IMR-90 (cell line): ENCODE measurements around the gene ADRA1B. TPM values are rescaled to one million over a fixed set of nuclear protein-coding genes. Genes with fewer than 3 reads are reported as not detected.

Experiments
- ATAC-seq: fragments of 200-7000 bp; cut with Tn5 transposase; 2 replicates; pipeline ENCODE4 v1.9.1; 2020; ENCODE audit warnings: low read depth, mild to moderate bottlenecking, moderate library complexity
- BruUV-seq: library from RNA; stranded (reverse); fragments of 400-500 nt; replicated peaks from 2 replicates; lab custom pipeline; 2021; lab: Mats Ljungman, UMichigan
- CTCF ChIA-PET: fragments of 300-600 bp; formaldehyde crosslinking; extraction: SDS; loops from one replicate; lab custom pipeline; 2021; ENCODE audit warnings: antibody characterized with exemption; lab: Yijun Ruan, JAX
- POLR2A ChIA-PET: fragments of 300-600 bp; sonication (Branson Sonifier 250); formaldehyde crosslinking; loops from one replicate; lab custom pipeline; 2022; ENCODE audit warnings: antibody characterized with exemption; ENCODE audit not compliant: unreplicated experiment; lab: Charles Lee
- DNase-seq: peaks from one replicate; pipeline ENCODE4 v3.0.0; 2013
- H2AFZ ChIP-seq: replicated peaks from 2 replicates; pipeline ENCODE3; 2013; ENCODE audit warnings: low read length, mild to moderate bottlenecking; ENCODE audit not compliant: poor library complexity
- H2AK5ac ChIP-seq: 2 replicates; pipeline ENCODE4 v1.6.1; 2013; ENCODE audit warnings: low read depth, low read length, inconsistent platforms
- H2AK9ac ChIP-seq: replicated peaks from 2 replicates; pipeline ENCODE3; 2013; ENCODE audit warnings: mild to moderate bottlenecking, low read depth, low read length, moderate library complexity; ENCODE audit not compliant: poor library complexity
- H2BK120ac ChIP-seq: 2 replicates; pipeline ENCODE4 v1.6.1; 2013; ENCODE audit warnings: low read depth, low read length, inconsistent platforms
- H2BK15ac ChIP-seq: 3 replicates; pipeline ENCODE4 v1.6.1; 2013; ENCODE audit warnings: low read depth, low read length, inconsistent platforms
- H2BK20ac ChIP-seq: 2 replicates; pipeline ENCODE4 v1.6.1; 2013; ENCODE audit warnings: low read depth, mild to moderate bottlenecking, inconsistent platforms, low read length, moderate library complexity
- H2BK5ac ChIP-seq: 2 replicates; pipeline ENCODE4 v1.6.1; 2013; ENCODE audit warnings: mild to moderate bottlenecking, low read depth, low read length, inconsistent platforms; ENCODE audit not compliant: poor library complexity, severe bottlenecking
- H3K14ac ChIP-seq: replicated peaks from 2 replicates; pipeline ENCODE4 v1.6.1; 2013; ENCODE audit warnings: low read depth, low read length, inconsistent platforms
- H3K18ac ChIP-seq: 2 replicates; pipeline ENCODE4 v1.6.1; 2013; ENCODE audit warnings: low read depth, low read length, control low read depth
- H3K23ac ChIP-seq: 2 replicates; pipeline ENCODE4 v1.6.1; 2013; ENCODE audit warnings: low read depth, low read length, inconsistent platforms
- H3K27ac ChIP-seq: 2 replicates; pipeline ENCODE4 v1.5.1; 2013; ENCODE audit warnings: mild to moderate bottlenecking, control low read depth, low read length; ENCODE audit not compliant: insufficient read depth
- H3K27me3 ChIP-seq: 2 replicates; pipeline ENCODE4 v1.6.1; 2013; ENCODE audit warnings: low read length; ENCODE audit not compliant: control insufficient read depth, insufficient read depth
- H3K36me3 ChIP-seq: 2 replicates; pipeline ENCODE4 v1.6.1; 2013; ENCODE audit warnings: low read length, mixed read lengths; ENCODE audit not compliant: control insufficient read depth, insufficient read depth
- H3K4ac ChIP-seq: 2 replicates; pipeline ENCODE4 v1.6.1; 2013; ENCODE audit warnings: low read depth, low read length, inconsistent platforms
- H3K4me1 ChIP-seq: 2 replicates; pipeline ENCODE4 v1.6.1; 2013; ENCODE audit warnings: low read length, mixed read lengths; ENCODE audit not compliant: control insufficient read depth, insufficient read depth
- H3K4me2 ChIP-seq: 2 replicates; pipeline ENCODE4 v1.6.1; 2013; ENCODE audit warnings: low read depth, mild to moderate bottlenecking, control low read depth, low read length, moderate library complexity
- H3K4me3 ChIP-seq: 2 replicates; pipeline ENCODE4 v1.5.1; 2013; ENCODE audit warnings: low read depth, mild to moderate bottlenecking, control low read depth, low read length, moderate library complexity; ENCODE audit not compliant: insufficient read depth
- H3K56ac ChIP-seq: 2 replicates; pipeline ENCODE4 v1.6.1; 2013; ENCODE audit warnings: low read length, inconsistent platforms; ENCODE audit not compliant: insufficient read depth; ENCODE audit errors: extremely low read depth
- H3K79me1 ChIP-seq, 2 experiments: 2 replicates each; pipeline ENCODE4 v1.6.1; 2013; ENCODE audit warnings: low read length in 2 of 2, inconsistent platforms in 1 of 2, low read depth in 1 of 2
- H3K9ac ChIP-seq: 2 replicates; pipeline ENCODE4 v1.6.1; 2013; ENCODE audit warnings: low read depth, low read length, control low read depth
- H3K9me1 ChIP-seq: 2 replicates; pipeline ENCODE4 v1.6.1; 2013; ENCODE audit warnings: low read length, inconsistent platforms; ENCODE audit not compliant: insufficient read depth
- H3K9me3 ChIP-seq: 2 replicates; pipeline ENCODE4 v1.6.1; 2013; ENCODE audit warnings: low read length; ENCODE audit not compliant: control insufficient read depth, insufficient read depth
- H4K20me1 ChIP-seq: 2 replicates; pipeline ENCODE4 v1.6.1; 2013; ENCODE audit warnings: low read length, inconsistent platforms; ENCODE audit not compliant: insufficient read depth
- H4K5ac ChIP-seq: 2 replicates; pipeline ENCODE4 v1.6.1; 2013; ENCODE audit warnings: mild to moderate bottlenecking, low read depth, low read length, control low read depth
- H4K8ac ChIP-seq, 2 experiments: 2 replicates each; pipeline ENCODE4 v1.6.1; 2013; ENCODE audit warnings: low read depth in 2 of 2, low read length in 2 of 2, control low read depth in 1 of 2, inconsistent platforms in 1 of 2
- H4K91ac ChIP-seq: 2 replicates; pipeline ENCODE4 v1.6.1; 2013; ENCODE audit warnings: low read depth, low read length, inconsistent platforms; ENCODE audit not compliant: insufficient read depth
- BHLHE40 ChIP-seq: fragments of 150-350 bp; IDR thresholded peaks from 2 replicates; pipeline ENCODE4 v1.6.1; 2016; ENCODE audit warnings: mild to moderate bottlenecking, low read depth, low read length
- CHD1 ChIP-seq: IDR thresholded peaks from 2 replicates; pipeline ENCODE4 v1.6.1; 2012; ENCODE audit warnings: low read depth, low read length, improper control_type of control experiment
- CTCF ChIP-seq: conservative IDR thresholded peaks from 2 replicates; pipeline ENCODE4 v1.5.1; 2012; ENCODE audit warnings: mild to moderate bottlenecking, low read depth, low read length, improper control_type of control experiment
- ELK1 ChIP-seq: fragments of 150-350 bp; IDR thresholded peaks from 2 replicates; pipeline ENCODE4 v1.6.1; 2016; ENCODE audit warnings: low read depth, mild to moderate bottlenecking, low read length, moderate library complexity, borderline replicate concordance
- FOS ChIP-seq: fragments of 150-350 bp; IDR thresholded peaks from 2 replicates; pipeline ENCODE4 v1.6.1; 2016; ENCODE audit warnings: low read depth, low read length
- MAFK ChIP-seq: IDR thresholded peaks from 2 replicates; pipeline ENCODE4 v1.6.1; 2012; ENCODE audit warnings: low read depth, low read length, improper control_type of control experiment
- MAZ ChIP-seq: IDR thresholded peaks from 2 replicates; pipeline ENCODE4 v1.6.1; 2012; ENCODE audit warnings: low read depth, mild to moderate bottlenecking, low read length, improper control_type of control experiment, moderate library complexity, borderline replicate concordance
- MXI1 ChIP-seq: IDR thresholded peaks from 2 replicates; pipeline ENCODE4 v1.6.1; 2012; ENCODE audit warnings: low read depth, mild to moderate bottlenecking, low read length, moderate library complexity, borderline replicate concordance
- NFE2L2 ChIP-seq: fragments of 150-350 bp; IDR thresholded peaks from 2 replicates; pipeline ENCODE4 v1.6.1; 2016; ENCODE audit warnings: low read depth, mild to moderate bottlenecking, low read length
- POLR2A ChIP-seq: IDR thresholded peaks from 2 replicates; pipeline ENCODE4 v1.6.1; 2012; ENCODE audit warnings: mild to moderate bottlenecking, low read depth, low read length
- RAD21 ChIP-seq: IDR thresholded peaks from 2 replicates; pipeline ENCODE4 v1.6.1; 2012; ENCODE audit warnings: low read length, improper control_type of control experiment
- RCOR1 ChIP-seq: IDR thresholded peaks from 2 replicates; pipeline ENCODE4 v1.6.1; 2012; ENCODE audit warnings: mild to moderate bottlenecking, low read length, improper control_type of control experiment; ENCODE audit not compliant: insufficient replicate concordance
- RFX5 ChIP-seq: IDR thresholded peaks from 2 replicates; pipeline ENCODE4 v1.8.0; 2012; ENCODE audit warnings: low read depth, mild to moderate bottlenecking, low read length, moderate library complexity
- SMC3 ChIP-seq: fragments of 150-350 bp; IDR thresholded peaks from 2 replicates; pipeline ENCODE4 v1.6.1; 2016; ENCODE audit warnings: low read depth, mild to moderate bottlenecking, antibody characterized with exemption, low read length, moderate library complexity
- WGBS, 2 experiments: methylation state at CpG; one replicate each; pipeline versions ENCODE4 v1.1.5 to v1.1.7; 2013; ENCODE audit warnings: missing lambda C conversion rate in 2 of 2; ENCODE audit not compliant: insufficient read length in 1 of 2; ENCODE audit errors: extremely low coverage in 2 of 2; 5-methylcytosine and 5-hydroxymethylcytosine counted together
- dilution Hi-C: fragments of 300-500 bp; cut with HindIII; formaldehyde crosslinking; loops from one replicate; pipeline ENCODE4 v1.14.3; 2018; ENCODE audit warnings: low sequenced_read_pairs; ENCODE audit not compliant: unreplicated experiment
- in situ Hi-C: fragments of 300-500 bp; cut with MboI; formaldehyde crosslinking; loops from 3 replicates; pipeline ENCODE4 v1.14.3; 2019; ENCODE audit warnings: low sequenced_read_pairs, inconsistent platforms, mixed read lengths
- intact Hi-C: fragments of 100-400 bp; cut with micrococcal nuclease; formaldehyde crosslinking; loops from 2 replicates; pipeline ENCODE4 v1.10.0; 2022
- polyA plus RNA-seq, 3 experiments: library from polyadenylated mRNA; depleted of rRNA; stranded (reverse); fragments of >200 nt; gene quantifications; 2 replicates each; pipeline ENCODE4 v1.2.3, GENCODE V29; 2012; ENCODE audit warnings: low replicate concordance in 1 of 3
- total RNA-seq: library from RNA; depleted of rRNA; stranded (reverse); fragments of >200 nt; gene quantifications from 2 replicates; pipeline ENCODE4 v1.2.3, GENCODE V29; 2012
- TF ChIP-seq, protein P1 (sequence below): fragments of 150-350 bp; IDR thresholded peaks from 2 replicates; pipeline ENCODE4 v1.6.1; 2017; ENCODE audit warnings: mild to moderate bottlenecking, antibody characterized with exemption, low read length, low read depth

ADRA1B gene
- total and polyA plus RNA-seq, 2 of the 4 experiments (the other 2 are of a cell fraction): 0.18 to 1.5 TPM

DNA sequence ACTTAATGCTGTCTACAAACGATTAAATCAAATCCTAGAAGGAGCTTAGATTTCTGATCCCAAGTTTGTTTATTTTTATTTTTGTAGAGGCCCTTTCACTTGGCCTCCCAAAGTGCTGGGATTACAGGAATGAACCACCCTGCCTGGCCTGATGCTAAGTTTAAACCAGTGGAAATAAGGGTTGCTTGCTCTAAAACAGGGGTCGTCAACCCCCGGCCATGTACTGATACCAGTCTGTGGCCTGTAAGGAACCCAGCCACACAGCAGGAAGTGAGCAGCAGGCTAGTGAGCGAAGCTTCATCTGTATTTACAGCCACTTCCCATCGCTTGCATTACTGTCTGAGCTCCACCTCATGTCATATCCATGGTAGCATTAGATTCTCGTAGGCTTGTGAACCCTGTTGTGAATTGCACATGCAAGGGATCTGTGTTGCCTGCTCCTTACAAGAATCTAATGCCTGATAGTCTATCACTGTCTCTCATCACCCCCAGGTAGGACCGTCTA lies 104.0 kb downstream of the ADRA1B start:
- ATAC-seq: peak; percentile 33
- H3K79me1 ChIP-seq: peaks cover 26 to 48% of the 10 kb centered on the region in 2 experiments
- TF ChIP-seq, protein P1, sequence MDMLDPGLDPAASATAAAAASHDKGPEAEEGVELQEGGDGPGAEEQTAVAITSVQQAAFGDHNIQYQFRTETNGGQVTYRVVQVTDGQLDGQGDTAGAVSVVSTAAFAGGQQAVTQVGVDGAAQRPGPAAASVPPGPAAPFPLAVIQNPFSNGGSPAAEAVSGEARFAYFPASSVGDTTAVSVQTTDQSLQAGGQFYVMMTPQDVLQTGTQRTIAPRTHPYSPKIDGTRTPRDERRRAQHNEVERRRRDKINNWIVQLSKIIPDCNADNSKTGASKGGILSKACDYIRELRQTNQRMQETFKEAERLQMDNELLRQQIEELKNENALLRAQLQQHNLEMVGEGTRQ: no peak
- TF ChIP-seq POLR2A (no peak), FOS (no peak), RAD21 (no peak), ELK1 (no peak), CTCF (no peak), BHLHE40 (no peak), RFX5 (no peak), CHD1 (no peak), MAFK (no peak), NFE2L2 (no peak), MXI1 (no peak), RCOR1 (no peak), SMC3 (no peak), MAZ (no peak)

More for the DNA sequence above, 104.0 kb downstream of the ADRA1B start:
- intact Hi-C loops (no loop called here), dilution Hi-C loops (loop anchor here (25.0 kb wide), 1 partner anchor 342 kb away; the partner anchor contains the start of gene C1QTNF2), in situ Hi-C loops (loop anchor here (5.0 kb wide), 2 partner anchors 327 to 377 kb away; no protein-coding TSS in a partner anchor)
- Histone ChIP-seq H3K9me3 (no peaks in the 10 kb centered on the region), H2BK15ac (peak overlapping the region; percentile 91; the same call in 1 of the 3 replicates), H3K27ac (peak overlapping the region; percentile 80), H4K20me1 (peaks cover 9% of the 10 kb centered on the region; the same call in 1 of the 2 replicates), H2BK120ac (peak overlapping the region; percentile 90), H4K8ac (peak overlapping the region; percentile 20 to 56; a peak in 3 of 4 replicates), H3K36me3 (peaks cover 2% of the 10 kb centered on the region; the same call in 1 of the 2 replicates), H2BK5ac (peak overlapping the region; percentile 45), H3K56ac (peak overlapping the region; percentile 17; the same call in 1 of the 2 replicates), H3K9me1 (peaks cover 6% of the 10 kb centered on the region), H3K27me3 (no peaks in the 10 kb centered on the region), H3K4me2 (no peak overlapping the region; the same call in 1 of the 2 replicates), H4K91ac (peak overlapping the region; percentile 58), H2AK9ac (no peak overlapping the region), H2BK20ac (peak overlapping the region; percentile 95), H3K23ac (peak overlapping the region; percentile 59), H2AFZ (no peak overlapping the region), H3K9ac (no peak overlapping the region), H3K4ac (peak overlapping the region; percentile 86), H3K4me1 (peaks cover 11% of the 10 kb centered on the region), H3K18ac (peak overlapping the region; percentile 32), H4K5ac (peak overlapping the region; percentile 21; the same call in 1 of the 2 replicates), H2AK5ac (peak overlapping the region; percentile 93), H3K4me3 (no peak overlapping the region), H3K14ac (peak overlapping the region; percentile 92)
- 80% methylated on average over 2 of the region's 7 CpGs; no CpG with 5 or more reads in 1 of the 2 experiments for WGBS, 2 experiments
- no TSS peak for BruUV-seq
- ChIA-PET CTCF (interaction anchor here (0.6 to 1.8 kb wide), 3 partner anchors 11 to 662 kb away, joined by 3 to 4 read pairs (median 4); partner anchors contain the start of gene TTC1), POLR2A (no interaction called here)
- peak; percentile 28 for DNase-seq
